Endothelial cell of umbilical vein (primary cell): ENCODE results near the gene B4GALNT3. TPM values are rescaled to one million over a fixed set of nuclear protein-coding genes. Genes with fewer than 3 reads are reported as not detected.

ENCODE experiments used
- BruUV-seq: library from RNA; stranded (reverse); fragments of 400-500 nt; replicated peaks from 2 replicates; lab custom pipeline; 2021; lab: Mats Ljungman, UMichigan
- CTCF ChIA-PET: fragments of 300-600, 350-600 bp; sonication (Branson Sonifier 250); formaldehyde crosslinking; loops from one replicate; lab custom pipeline; 2021; ENCODE audit warnings: antibody characterized with exemption, inconsistent platforms; lab: Charles Lee
- POLR2A ChIA-PET: fragments of 300-600, 350-600 bp; sonication (Branson Sonifier 250); formaldehyde crosslinking; loops from one replicate; lab custom pipeline; 2021; ENCODE audit warnings: antibody characterized with exemption, inconsistent platforms; lab: Charles Lee
- DNase-seq: peaks from one replicate; pipeline ENCODE4 v3.0.0-alpha.2; 2011; ENCODE audit warnings: low read depth, low spot score
- FAIRE-seq: peaks from 2 replicates; lab custom pipeline; 2011; peaks lifted over from hg19 to GRCh38; lab: Jason Lieb, UNC
- H2AFZ ChIP-seq: 2 replicates; pipeline ENCODE4 v1.6.0; 2012; ENCODE audit warnings: low read depth, low read length, control low read depth, inconsistent platforms
- H3K27ac ChIP-seq: 2 replicates; pipeline ENCODE4 v1.5.1; 2011; ENCODE audit warnings: low read depth, mild to moderate bottlenecking, control low read depth, low read length, moderate library complexity; ENCODE audit not compliant: insufficient read depth
- H3K27me3 ChIP-seq, 2 experiments: 2 replicates each; pipeline versions ENCODE4 v1.6.0 to v1.6.1; 2011; ENCODE audit warnings: low read length in 2 of 2, mixed read lengths in 1 of 2; ENCODE audit not compliant: control insufficient read depth in 2 of 2, insufficient read depth in 2 of 2
- H3K36me3 ChIP-seq, 2 experiments: 2 replicates in 1 of 2; 3 replicates in 1 of 2; pipeline ENCODE4 v1.5.1; 2011; ENCODE audit warnings: low read length in 2 of 2, mild to moderate bottlenecking in 1 of 2, moderate library complexity in 1 of 2; ENCODE audit not compliant: control insufficient read depth in 2 of 2, insufficient read depth in 2 of 2; ENCODE audit errors: extremely low read depth in 1 of 2
- H3K4me1 ChIP-seq: 3 replicates; pipeline ENCODE4 v1.5.1; 2011; ENCODE audit warnings: mild to moderate bottlenecking, low read length; ENCODE audit not compliant: control insufficient read depth, insufficient read depth; ENCODE audit errors: extremely low read depth
- H3K4me2 ChIP-seq: 2 replicates; pipeline ENCODE4 v1.6.1; 2011; ENCODE audit warnings: low read length, control low read depth, mixed read lengths; ENCODE audit not compliant: insufficient read depth
- H3K4me3 ChIP-seq, 3 experiments: fragments of 200-600 bp in 1 of 3; sonication (generic), shearing (Covaris generic) in 1 of 3; replicated peaks in 1 of 3; 2 replicates each; pipeline ENCODE4 v1.5.1; 2011 to 2016; ENCODE audit warnings: control low read depth in 3 of 3, low read length in 3 of 3, mild to moderate bottlenecking in 2 of 3, inconsistent platforms in 1 of 3, low read depth in 1 of 3, moderate library complexity in 1 of 3; ENCODE audit not compliant: insufficient read depth in 1 of 3
- H3K79me2 ChIP-seq: 2 replicates; pipeline ENCODE4 v1.6.0; 2012; ENCODE audit warnings: low read length, inconsistent platforms; ENCODE audit not compliant: control insufficient read depth, insufficient read depth
- H3K9ac ChIP-seq: replicated peaks from 2 replicates; pipeline ENCODE3; 2011; ENCODE audit warnings: low read length, control low read depth; ENCODE audit not compliant: insufficient read depth; ENCODE audit errors: extremely low read depth
- H3K9me1 ChIP-seq: replicated peaks from 3 replicates; pipeline ENCODE4 v1.6.0; 2011; ENCODE audit warnings: mild to moderate bottlenecking, low read length; ENCODE audit not compliant: control insufficient read depth, insufficient read depth; ENCODE audit errors: extremely low read depth
- H3K9me3 ChIP-seq: replicated peaks from 2 replicates; pipeline ENCODE4 v1.5.1; 2012; ENCODE audit warnings: low read length, inconsistent platforms; ENCODE audit not compliant: control insufficient read depth, insufficient read depth
- H4K20me1 ChIP-seq: replicated peaks from 2 replicates; pipeline ENCODE3; 2011; ENCODE audit warnings: mild to moderate bottlenecking, low read length; ENCODE audit not compliant: control insufficient read depth, insufficient read depth; ENCODE audit errors: extremely low read depth
- EZH2 ChIP-seq: IDR thresholded peaks from 2 replicates; pipeline ENCODE4 v1.6.1; 2012; ENCODE audit warnings: borderline replicate concordance, low read depth, mild to moderate bottlenecking, moderate library complexity, low read length, inconsistent platforms; ENCODE audit not compliant: severe bottlenecking
- FOS ChIP-seq: IDR thresholded peaks from 2 replicates; pipeline ENCODE4 v1.6.1; 2011; ENCODE audit warnings: mild to moderate bottlenecking, low read length, moderate library complexity, borderline replicate concordance; ENCODE audit not compliant: insufficient read depth
- GATA2 ChIP-seq: IDR thresholded peaks from 2 replicates; pipeline ENCODE4 v1.7.0; 2011; ENCODE audit warnings: low read depth, mild to moderate bottlenecking, moderate library complexity, mixed read lengths, low read length; ENCODE audit not compliant: insufficient read length, insufficient read depth
- JUN ChIP-seq: IDR thresholded peaks from 2 replicates; pipeline ENCODE4 v1.6.1; 2011; ENCODE audit warnings: borderline replicate concordance, low read depth; ENCODE audit not compliant: insufficient read length, insufficient read depth
- MAX ChIP-seq: IDR thresholded peaks from 2 replicates; pipeline ENCODE4 v1.6.1; 2011; ENCODE audit not compliant: insufficient read depth, insufficient read length
- MYC ChIP-seq: IDR thresholded peaks from one replicate; pipeline ENCODE4 v1.6.1; 2011; ENCODE audit warnings: mild to moderate bottlenecking, low read depth, low read length
- POLR2A ChIP-seq: IDR thresholded peaks from 2 replicates; pipeline ENCODE4 v1.6.1; 2012; ENCODE audit warnings: low read depth, mild to moderate bottlenecking, control low read depth, low read length
- POLR2AphosphoS5 ChIP-seq: IDR thresholded peaks from 2 replicates; pipeline ENCODE4 v1.6.1; 2012; ENCODE audit warnings: low read depth, mild to moderate bottlenecking, control low read depth, low read length, moderate library complexity; ENCODE audit not compliant: insufficient read depth
- dilution Hi-C: fragments of 300-500 bp; cut with MboI; formaldehyde crosslinking; loops from one replicate; pipeline ENCODE4 v1.15.0; 2019; ENCODE audit warnings: low sequenced_read_pairs; ENCODE audit not compliant: extremely low pct_ligation_motif_present
- intact Hi-C: fragments of 100-400 bp; cut with micrococcal nuclease; formaldehyde crosslinking; loops from one replicate; pipeline ENCODE4 v1.10.0; 2022
- polyA plus RNA-seq, 4 experiments: library from polyadenylated mRNA; depleted of rRNA in 3 of 4; stranded (reverse) in 3 of 4; unstranded in 1 of 4; fragments of >200 nt; gene quantifications; 2 replicates each; pipeline versions ENCODE4 v1.2.1 to v1.2.3, GENCODE V29; 2011 to 2012; ENCODE audit warnings: missing spikeins in 1 of 4
- total RNA-seq: library from RNA; stranded (reverse); gene quantifications from 2 replicates; pipeline ENCODE4 v1.2.3, GENCODE V29; 2021
- TF ChIP-seq, protein P1 (sequence below), 2 donors: IDR thresholded peaks; 1 replicate in 1 of 2; 2 replicates in 1 of 2; pipeline ENCODE4 v1.5.1; 2011; ENCODE audit warnings: low read length in 2 of 2, mild to moderate bottlenecking in 2 of 2, moderate library complexity in 2 of 2, control low read depth in 1 of 2, inconsistent platforms in 1 of 2, low read depth in 1 of 2; ENCODE audit not compliant: insufficient read depth in 1 of 2; ENCODE audit errors: extremely low read depth in 1 of 2

Gene B4GALNT3
- total and polyA plus RNA-seq, 2 donors (not counting 3 experiments of a cell fraction or from before 2014, with no cell fraction given), result 0.07 TPM; not detected in 1

- BruUV-seq, result no TSS peak
- Histone ChIP-seq H3K4me3 (no peak overlapping the region), H3K4me1 (no peaks in the 10 kb centered on the region), H3K27me3 (peaks cover 45 to 54% of the 10 kb centered on the region in 2 experiments), H4K20me1 (no peaks in the 10 kb centered on the region), H3K9me3 (no peaks in the 10 kb centered on the region), H3K79me2 (no peaks in the 10 kb centered on the region), H3K36me3 (no peaks in the 10 kb centered on the region), H3K9me1 (no peaks in the 10 kb centered on the region), H3K27ac (no peak overlapping the region), H2AFZ (no peak overlapping the region), H3K4me2 (no peak overlapping the region), H3K9ac (no peak overlapping the region)
- ChIA-PET CTCF (interaction anchor here (0.5 to 7.5 kb wide), 5 partner anchors 14 to 1008 kb away, joined by 3 to 67 read pairs (median 15); no protein-coding TSS in a partner anchor), POLR2A (no interaction called here)
- DNase-seq (no peak), FAIRE-seq (no peak)
- intact Hi-C loops, result no loop called here
- TF ChIP-seq POLR2A (no peak), POLR2AphosphoS5 (no peak), FOS (no peak), EZH2 (no peak), MYC (no peak), MAX (no peak), JUN (no peak), GATA2 (no peak)
- TF ChIP-seq, protein P1, sequence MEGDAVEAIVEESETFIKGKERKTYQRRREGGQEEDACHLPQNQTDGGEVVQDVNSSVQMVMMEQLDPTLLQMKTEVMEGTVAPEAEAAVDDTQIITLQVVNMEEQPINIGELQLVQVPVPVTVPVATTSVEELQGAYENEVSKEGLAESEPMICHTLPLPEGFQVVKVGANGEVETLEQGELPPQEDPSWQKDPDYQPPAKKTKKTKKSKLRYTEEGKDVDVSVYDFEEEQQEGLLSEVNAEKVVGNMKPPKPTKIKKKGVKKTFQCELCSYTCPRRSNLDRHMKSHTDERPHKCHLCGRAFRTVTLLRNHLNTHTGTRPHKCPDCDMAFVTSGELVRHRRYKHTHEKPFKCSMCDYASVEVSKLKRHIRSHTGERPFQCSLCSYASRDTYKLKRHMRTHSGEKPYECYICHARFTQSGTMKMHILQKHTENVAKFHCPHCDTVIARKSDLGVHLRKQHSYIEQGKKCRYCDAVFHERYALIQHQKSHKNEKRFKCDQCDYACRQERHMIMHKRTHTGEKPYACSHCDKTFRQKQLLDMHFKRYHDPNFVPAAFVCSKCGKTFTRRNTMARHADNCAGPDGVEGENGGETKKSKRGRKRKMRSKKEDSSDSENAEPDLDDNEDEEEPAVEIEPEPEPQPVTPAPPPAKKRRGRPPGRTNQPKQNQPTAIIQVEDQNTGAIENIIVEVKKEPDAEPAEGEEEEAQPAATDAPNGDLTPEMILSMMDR (IDR thresholded peaks at IDR 0.05; ENCODE audit: extremely low read depth in 1 of 2, insufficient read depth in 1 of 2, low read depth in 1 of 2, low read length in 2 of 2), result no peak
- dilution Hi-C loops, result no loop called here
Observed at GRCh38 chr12:455821-456220, 3.9 kb upstream of the B4GALNT3 start.
